ENCODE measurements around the gene EXOC6B. TPM values are rescaled to one million over a fixed set of nuclear protein-coding genes. Genes with fewer than 3 reads are reported as not detected.

EXOC6B gene
- total and polyA plus RNA-seq, 10 of the 15 experiments (the other 5 are each of a cell fraction or from before 2014, with no cell fraction given): 0.23 to 2.2 (median 1.2) TPM

GRCh38 chr2:72139471-72139873 is 686.4 kb downstream of the EXOC6B start:
- ChIA-PET SMC1A (ENCODE audit: uncharacterized antibody, unreplicated experiment) (no interaction called here), RAD21 (ENCODE audit: unreplicated experiment) (interaction anchor here (1.5 kb wide), 1 partner anchor 11 kb away, joined by 5 read pairs; no protein-coding TSS in a partner anchor), POLR2A (no interaction called here), CTCF (no interaction called here)
- FAIRE-seq: no peak
- H3K4me3 ChIP-seq: no peak overlapping the region
- in situ Hi-C loops (cut with MboI): loop anchor here (25.0 kb wide), 1 partner anchor 852 kb away; no protein-coding TSS in a partner anchor
- H3K27me3 ChIP-seq (replicated peaks in 1 of 2; ENCODE audit: control insufficient read depth in 2 of 2, insufficient read depth in 2 of 2, low read length in 1 of 2): peaks cover 2 to 3% of the 10 kb centered on the region in 2 experiments; a peak in 2 of 4 replicates
- intact Hi-C loops (cut with micrococcal nuclease; ENCODE audit: unreplicated experiment): loop anchor here (5.0 kb wide), 2 partner anchors 217 to 592 kb away; no protein-coding TSS in a partner anchor
- H3K36me3 ChIP-seq (ENCODE audit: control insufficient read depth in 2 of 2, insufficient read depth in 2 of 2, low read length in 1 of 2): no peaks in the 10 kb centered on the region
- H4K20me1 ChIP-seq (ENCODE audit: control insufficient read depth, insufficient read depth): no peaks in the 10 kb centered on the region
- H3K27ac ChIP-seq (ENCODE audit: control insufficient read depth, insufficient read depth): no peak overlapping the region
- no peak for TF ChIP-seq ZNF274 (IDR thresholded peaks at IDR 0.05; ENCODE audit: insufficient read depth, insufficient read length)
- no peak for TF ChIP-seq POLR2AphosphoS2 (IDR thresholded peaks at IDR 0.05; ENCODE audit: low read depth, low read length)
- TF ChIP-seq ETV6 (conservative IDR thresholded peaks at IDR 0.05 in 1 of 2, IDR thresholded peaks at IDR 0.05 in 1 of 2; ENCODE audit: borderline replicate concordance in 1 of 2, low read depth in 1 of 2): no peak
- no peak for TF ChIP-seq PAX8 (IDR thresholded peaks at IDR 0.05)
- TF ChIP-seq EP300 (IDR thresholded peaks at IDR 0.05; ENCODE audit: borderline replicate concordance in 1 of 2, control insufficient read depth in 1 of 2, low read depth in 2 of 2, low read length in 2 of 2): no peak
- no peak for TF ChIP-seq HSF1 (IDR thresholded peaks at IDR 0.05; ENCODE audit: low read depth, low read length)
- TF ChIP-seq KAT2A (conservative IDR thresholded peaks at IDR 0.05; ENCODE audit: control insufficient read depth, low read depth, low read length): no peak
- TF ChIP-seq CBX5 (IDR thresholded peaks at IDR 0.05; ENCODE audit: low read depth): no peak
- no peak overlapping the region for H3K4me2 ChIP-seq (ENCODE audit: control insufficient read depth, insufficient read depth)
- ATAC-seq: no peak
- no peak overlapping the region for H2AFZ ChIP-seq (ENCODE audit: control insufficient read depth, low read depth, low read length)
- no peaks in the 10 kb centered on the region for H3K79me2 ChIP-seq (ENCODE audit: control insufficient read depth, insufficient read depth, low read length)
- no peak for DNase-seq (ENCODE audit: low read depth, low spot score)
- H3K9me3 ChIP-seq (replicated peaks; ENCODE audit: control insufficient read depth, insufficient read depth, low read length): no peaks in the 10 kb centered on the region
- no peak overlapping the region for H3K9ac ChIP-seq (ENCODE audit: control insufficient read depth, insufficient read depth, low read length)
- no TSS peak for BruUV-seq (replicated peaks)
- WGBS (ENCODE audit: insufficient coverage, insufficient replicate concordance, low lambda C conversion rate, missing lambda C conversion rate): 46% methylated on average over 8 of the region's 8 CpGs
- H3K4me1 ChIP-seq (ENCODE audit: control insufficient read depth, insufficient read depth, low read length): no peaks in the 10 kb centered on the region

Measured in GM12878 (cell line).